ENCODE data around the gene TENM3.

GRCh38 chr4:182540496-182540895, 297.3 kb downstream of the TENM3 start:
- TF ChIP-seq CTCF (IDR thresholded peaks at IDR 0.05) (no peak), POLR2AphosphoS5 (IDR thresholded peaks at IDR 0.05; ENCODE audit: insufficient read depth in 1 of 2, low read depth in 1 of 2) (no peak), POLR2A (IDR thresholded peaks at IDR 0.05) (no peak)

All from vagina (tissue), 2 donors.